Lung (tissue), 12 donors: ENCODE measurements around the gene AAGAB. TPM values are rescaled to one million over a fixed set of nuclear protein-coding genes. Genes with fewer than 3 reads are reported as not detected.

Experiments used
- ATAC-seq: fragments of 200-7000 bp; cut with Tn5 transposase; one replicate; pipeline ENCODE4 v1.9.1; 2020; ENCODE audit warnings: moderate number of reproducible peaks; ENCODE audit not compliant: insufficient read depth, low FRiP score
- DNase-seq, 3 donors: peaks; one replicate each; pipeline ENCODE4 v3.0.0-alpha.2; 2013 to 2017
- H3K27ac ChIP-seq, 2 donors: one replicate each; pipeline ENCODE4 v1.5.1; 2013; ENCODE audit warnings: mild to moderate bottlenecking in 2 of 2, moderate library complexity in 2 of 2, control low read depth in 1 of 2, inconsistent platforms in 1 of 2, low read depth in 1 of 2, low read length in 1 of 2
- H3K27me3 ChIP-seq, 3 donors: one replicate each; pipeline ENCODE4 v1.5.1; 2013; ENCODE audit warnings: low read length in 2 of 3; ENCODE audit not compliant: control insufficient read depth in 3 of 3, insufficient read depth in 3 of 3
- H3K36me3 ChIP-seq, 4 donors: one replicate each; pipeline ENCODE4 v1.5.1; 2013; ENCODE audit warnings: low read length in 4 of 4, mild to moderate bottlenecking in 1 of 4, moderate library complexity in 1 of 4; ENCODE audit not compliant: control insufficient read depth in 4 of 4, insufficient read depth in 4 of 4
- H3K4me1 ChIP-seq, 5 donors: one replicate each; pipeline ENCODE4 v1.5.1; 2013; ENCODE audit warnings: low read length in 5 of 5, mild to moderate bottlenecking in 2 of 5, moderate library complexity in 1 of 5; ENCODE audit not compliant: control insufficient read depth in 5 of 5, insufficient read depth in 5 of 5
- H3K4me3 ChIP-seq: one replicate; pipeline ENCODE4 v1.5.1; 2013; ENCODE audit warnings: mild to moderate bottlenecking, control low read depth, moderate library complexity
- H3K9ac ChIP-seq, 2 donors: one replicate each; pipeline ENCODE4 v1.5.1; 2013; ENCODE audit warnings: low read length in 2 of 2, control low read depth in 1 of 2; ENCODE audit not compliant: insufficient read depth in 1 of 2
- H3K9me3 ChIP-seq, 4 donors: one replicate each; pipeline ENCODE4 v1.5.1; 2013; ENCODE audit warnings: low read length in 3 of 4, mild to moderate bottlenecking in 1 of 4, moderate library complexity in 1 of 4; ENCODE audit not compliant: control insufficient read depth in 4 of 4, insufficient read depth in 3 of 4
- WGBS, 2 donors: extraction: QIAGEN DNeasy Blood & Tissue Kit; methylation state at CpG; one replicate each; pipeline ENCODE4 v1.1.7; 2013; 5-methylcytosine and 5-hydroxymethylcytosine counted together
- polyA plus RNA-seq, 2 donors: library from polyadenylated mRNA; stranded (reverse); fragments of 200-250 nt; gene quantifications; one replicate each; pipeline ENCODE4 v1.2.1, GENCODE V29; 2013
- total RNA-seq, 2 donors: library from RNA; depleted of rRNA in 1 of 2; stranded (reverse); fragments of >200 nt in 1 of 2; gene quantifications; one replicate each; pipeline ENCODE4 v1.2.1, GENCODE V29; 2014 to 2021
- TF ChIP-seq, protein P1 (sequence below): IDR thresholded peaks from 2 replicates; pipeline ENCODE4 v1.5.1; 2012; ENCODE audit warnings: mild to moderate bottlenecking; ENCODE audit errors: control extremely low read depth, extremely low read depth
- donor health status: control.
- donor health status: control.
- donor health status: Bipolar disorder and iron deficiency.
- donor health status: healthy.
- donor health status: DM: yes; HTN: yes; CAD: no.

Gene AAGAB
- total and polyA plus RNA-seq, 4 donors: 11.5 to 34.5 (median 26.4) TPM

- no peak overlapping the region for H3K9ac ChIP-seq
- peaks cover 16 to 48% (median 34%) of the 10 kb centered on the region in 5 donors for H3K4me1 ChIP-seq
- 94 to 96% methylated on average over 8 of the region's 8 CpGs for WGBS, 2 donors
- H3K36me3 ChIP-seq: peaks cover 4 to 35% (median 19%) of the 10 kb centered on the region in 4 donors
- ATAC-seq: no peak
- H3K9me3 ChIP-seq: no peaks in the 10 kb centered on the region
- H3K27me3 ChIP-seq: no peaks in the 10 kb centered on the region
- TF ChIP-seq, protein P1, sequence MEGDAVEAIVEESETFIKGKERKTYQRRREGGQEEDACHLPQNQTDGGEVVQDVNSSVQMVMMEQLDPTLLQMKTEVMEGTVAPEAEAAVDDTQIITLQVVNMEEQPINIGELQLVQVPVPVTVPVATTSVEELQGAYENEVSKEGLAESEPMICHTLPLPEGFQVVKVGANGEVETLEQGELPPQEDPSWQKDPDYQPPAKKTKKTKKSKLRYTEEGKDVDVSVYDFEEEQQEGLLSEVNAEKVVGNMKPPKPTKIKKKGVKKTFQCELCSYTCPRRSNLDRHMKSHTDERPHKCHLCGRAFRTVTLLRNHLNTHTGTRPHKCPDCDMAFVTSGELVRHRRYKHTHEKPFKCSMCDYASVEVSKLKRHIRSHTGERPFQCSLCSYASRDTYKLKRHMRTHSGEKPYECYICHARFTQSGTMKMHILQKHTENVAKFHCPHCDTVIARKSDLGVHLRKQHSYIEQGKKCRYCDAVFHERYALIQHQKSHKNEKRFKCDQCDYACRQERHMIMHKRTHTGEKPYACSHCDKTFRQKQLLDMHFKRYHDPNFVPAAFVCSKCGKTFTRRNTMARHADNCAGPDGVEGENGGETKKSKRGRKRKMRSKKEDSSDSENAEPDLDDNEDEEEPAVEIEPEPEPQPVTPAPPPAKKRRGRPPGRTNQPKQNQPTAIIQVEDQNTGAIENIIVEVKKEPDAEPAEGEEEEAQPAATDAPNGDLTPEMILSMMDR: no peak
- H3K27ac ChIP-seq: no peak overlapping the region
- no peak for DNase-seq
- H3K4me3 ChIP-seq: no peak overlapping the region
Observed at GRCh38 chr15:67173786-67174185, 80.7 kb downstream of the AAGAB start.

GRCh38 chr15:67173005-67173404, 81.5 kb downstream of the AAGAB start:
- no peaks in the 10 kb centered on the region for H3K27me3 ChIP-seq
- H3K4me1 ChIP-seq: peaks cover 14 to 47% (median 26%) of the 10 kb centered on the region in 5 donors
- H3K9ac ChIP-seq: peak overlapping the region in 1 of 2 donors; percentile 8
- TF ChIP-seq, protein P1: no peak
- WGBS, 2 donors: 96 to 97% methylated on average over 8 of the region's 8 CpGs
- ATAC-seq: no peak
- DNase-seq: no peak
- H3K9me3 ChIP-seq: no peaks in the 10 kb centered on the region
- no peak overlapping the region for H3K27ac ChIP-seq
- H3K4me3 ChIP-seq: no peak overlapping the region
- H3K36me3 ChIP-seq: peaks cover 4 to 35% (median 20%) of the 10 kb centered on the region in 4 donors

- no peak overlapping the region for H3K27ac ChIP-seq
Observed at GRCh38 chr15:67172172-67172571, 82.3 kb downstream of the AAGAB start.

More at GRCh38 chr15:67172172-67172571, 82.3 kb downstream of the AAGAB start:
- Histone ChIP-seq H3K9ac (no peak overlapping the region), H3K36me3 (peaks cover 4 to 36% (median 22%) of the 10 kb centered on the region in 4 donors), H3K27me3 (no peaks in the 10 kb centered on the region), H3K9me3 (no peaks in the 10 kb centered on the region), H3K4me3 (no peak overlapping the region), H3K4me1 (peaks cover 13 to 47% (median 20%) of the 10 kb centered on the region in 5 donors)
- 92 to 95% methylated on average over 6 of the region's 6 CpGs for WGBS, 2 donors
- no peak for ATAC-seq
- TF ChIP-seq, protein P1: no peak
- DNase-seq: no peak
